ENCODE measurements around the gene TAF11L4. TPM values are rescaled to one million over a fixed set of nuclear protein-coding genes. Genes with fewer than 3 reads are reported as not detected.
"Not testable (repeated sequence)": the region's sequence is repeated elsewhere in the genome, so short reads cannot be mapped to it uniquely, and the experiment has no call there.

TAF11L4 gene
- total RNA-seq, 4 donors from 2014 or later = not detected

GRCh38 chr5:17487174-17487512, 34.5 kb upstream of the TAF11L4 start:
- no peaks in the 10 kb centered on the region for H3K27me3 ChIP-seq
- TF ChIP-seq CTCF (IDR thresholded peaks at IDR 0.05) (no peak), POLR2A (IDR thresholded peaks at IDR 0.05) (no peak)
- WGBS, 2 donors = 89 to 100% methylated on average over 1 of the region's 1 CpG
- H3K27ac ChIP-seq = no peak overlapping the region
- H3K36me3 ChIP-seq = no peaks in the 10 kb centered on the region
- H3K9me3 ChIP-seq = no peaks in the 10 kb centered on the region
- intact Hi-C loops (cut with DNase I) = no loop called here
- H3K4me3 ChIP-seq (replicated peaks in 1 of 3) = no peak overlapping the region
- no peaks in the 10 kb centered on the region for H3K4me1 ChIP-seq
- DNase-seq = no peak

GRCh38 chr5:17491257-17491656, 30.3 kb upstream of the TAF11L4 start:
- 94 to 97% methylated on average over 11 to 15 of the region's 23 CpGs for WGBS, 2 donors
- DNase-seq; H3K36me3 ChIP-seq; H3K4me3 ChIP-seq (replicated peaks in 1 of 3); H3K27ac ChIP-seq; H3K9me3 ChIP-seq; intact Hi-C loops (cut with DNase I); H3K27me3 ChIP-seq; H3K4me1 ChIP-seq: not testable (repeated sequence)

GRCh38 chr5:17492770-17493169, 28.8 kb upstream of the TAF11L4 start:
- no peak overlapping the region for H3K27ac ChIP-seq
- no peak overlapping the region for H3K4me3 ChIP-seq (replicated peaks in 1 of 3)
- no peaks in the 10 kb centered on the region for H3K9me3 ChIP-seq
- no peaks in the 10 kb centered on the region for H3K36me3 ChIP-seq
- intact Hi-C loops (cut with DNase I) = no loop called here
- H3K4me1 ChIP-seq = no peaks in the 10 kb centered on the region
- DNase-seq = no peak
- WGBS, 2 donors = 85 to 92% methylated on average over 3 of the region's 3 CpGs
- H3K27me3 ChIP-seq = no peaks in the 10 kb centered on the region
- TF ChIP-seq CTCF (IDR thresholded peaks at IDR 0.05) (no peak), POLR2A (IDR thresholded peaks at IDR 0.05) (no peak)

- TF ChIP-seq CTCF (IDR thresholded peaks at IDR 0.05) = no peak
- no peak for TF ChIP-seq POLR2A (IDR thresholded peaks at IDR 0.05)
- H3K9me3 ChIP-seq = no peaks in the 10 kb centered on the region
- no peaks in the 10 kb centered on the region for H3K4me1 ChIP-seq
- intact Hi-C loops (cut with DNase I) = no loop called here
- no peak overlapping the region for H3K27ac ChIP-seq
- H3K27me3 ChIP-seq = no peaks in the 10 kb centered on the region
- 60 to 63% methylated on average over 4 of the region's 4 CpGs for WGBS, 2 donors
- no peaks in the 10 kb centered on the region for H3K36me3 ChIP-seq
- no peak overlapping the region for H3K4me3 ChIP-seq (replicated peaks in 1 of 3)
- DNase-seq = no peak
Observed at GRCh38 chr5:17497446-17497845, 24.2 kb upstream of the TAF11L4 start.

- H3K27me3 ChIP-seq; DNase-seq; H3K9me3 ChIP-seq; H3K4me3 ChIP-seq (replicated peaks in 1 of 3); H3K36me3 ChIP-seq; H3K27ac ChIP-seq; intact Hi-C loops (cut with DNase I); H3K4me1 ChIP-seq: not testable (repeated sequence)
- 85 to 89% methylated on average over 8 of the region's 8 CpGs for WGBS, 2 donors
Observed at GRCh38 chr5:17497931-17498330, 23.7 kb upstream of the TAF11L4 start, which contains the start of gene TAF11L2. Gene TAF11L2 (plus strand): TSS chr5:17498231.

GRCh38 chr5:17511775-17512325, 9.8 kb upstream of the TAF11L4 start:
- no peak for DNase-seq
- 94 to 95% methylated on average over 14 to 17 of the region's 17 CpGs for WGBS, 2 donors

GRCh38 chr5:17517526-17517925, 4.1 kb upstream of the TAF11L4 start:
- 83 to 86% methylated on average over 11 to 12 of the region's 12 CpGs for WGBS, 2 donors
- H3K4me1 ChIP-seq; intact Hi-C loops (cut with DNase I); H3K4me3 ChIP-seq (replicated peaks in 1 of 3); H3K27me3 ChIP-seq; H3K27ac ChIP-seq; H3K9me3 ChIP-seq; DNase-seq; H3K36me3 ChIP-seq: not testable (repeated sequence)

More at GRCh38 chr5:17511775-17512325, 9.8 kb upstream of the TAF11L4 start:
- Histone ChIP-seq H3K9me3 (no peaks in the 10 kb centered on the region), H3K4me1 (no peaks in the 10 kb centered on the region), H3K36me3 (no peaks in the 10 kb centered on the region), H3K27ac (no peak overlapping the region), H3K4me3 (replicated peaks in 1 of 3) (no peak overlapping the region), H3K27me3 (no peaks in the 10 kb centered on the region)
- intact Hi-C loops (cut with DNase I) = no loop called here
- TF ChIP-seq POLR2A (IDR thresholded peaks at IDR 0.05) (no peak), CTCF (IDR thresholded peaks at IDR 0.05) (no peak)

- WGBS, 2 donors = no CpG with 5 or more reads among the region's 15 CpGs
- H3K9me3 ChIP-seq; H3K27me3 ChIP-seq; H3K4me1 ChIP-seq; H3K36me3 ChIP-seq; DNase-seq; H3K27ac ChIP-seq; intact Hi-C loops (cut with DNase I); H3K4me3 ChIP-seq (replicated peaks in 1 of 3): not testable (repeated sequence)
Observed at GRCh38 chr5:17518067-17518466, 3.5 kb upstream of the TAF11L4 start, which contains the start of gene TAF11L3. Gene TAF11L3 (plus strand): TSS chr5:17518367.

GRCh38 chr5:17519508-17519907, 2.1 kb upstream of the TAF11L4 start:
- H3K4me1 ChIP-seq; DNase-seq; H3K4me3 ChIP-seq (replicated peaks in 1 of 3); H3K9me3 ChIP-seq; intact Hi-C loops (cut with DNase I); H3K36me3 ChIP-seq; H3K27me3 ChIP-seq; H3K27ac ChIP-seq: not testable (repeated sequence)
- WGBS, 2 donors = 93 to 94% methylated on average over 10 of the region's 14 CpGs

All from thyroid gland (tissue), 4 donors.